ENCODE measurements around the gene IGSF8.

Gene IGSF8

GRCh38 chr1:160091666-160092223 is 6.7 kb downstream of the IGSF8 start:
- DNase-seq (ENCODE audit: low read depth) = no peak
- no peak for TF ChIP-seq CTCF (IDR thresholded peaks at IDR 0.05; ENCODE audit: control insufficient read depth, insufficient read depth, low read depth, low read length, missing control alignments)
- H3K4me3 ChIP-seq (ENCODE audit: control insufficient read depth, low read depth, low read length) = no peak overlapping the region

- no peak for TF ChIP-seq CTCF (IDR thresholded peaks at IDR 0.05; ENCODE audit: control insufficient read depth, insufficient read depth, low read depth, low read length, missing control alignments)
- no peak overlapping the region for H3K4me3 ChIP-seq (ENCODE audit: control insufficient read depth, low read depth, low read length)
- no peak for DNase-seq (ENCODE audit: low read depth)
These were observed 7.7 kb downstream of the IGSF8 start for GRCh38 chr1:160090760-160091159.

- no peak overlapping the region for H3K4me3 ChIP-seq (ENCODE audit: control insufficient read depth, low read depth, low read length)
- no peak for TF ChIP-seq CTCF (IDR thresholded peaks at IDR 0.05; ENCODE audit: control insufficient read depth, insufficient read depth, low read depth, low read length, missing control alignments)
- DNase-seq (ENCODE audit: low read depth) = no peak
These were observed 8.5 kb downstream of the IGSF8 start for GRCh38 chr1:160089883-160090282.

GRCh38 chr1:160087118-160087662 is 11.2 kb downstream of the IGSF8 start:
- no peak for TF ChIP-seq CTCF (IDR thresholded peaks at IDR 0.05; ENCODE audit: control insufficient read depth, insufficient read depth, low read depth, low read length, missing control alignments)
- H3K4me3 ChIP-seq (ENCODE audit: control insufficient read depth, low read depth, low read length) = no peak overlapping the region
- no peak for DNase-seq (ENCODE audit: low read depth)

- no peak overlapping the region for H3K4me3 ChIP-seq (ENCODE audit: control insufficient read depth, low read depth, low read length)
- no peak for TF ChIP-seq CTCF (IDR thresholded peaks at IDR 0.05; ENCODE audit: control insufficient read depth, insufficient read depth, low read depth, low read length, missing control alignments)
- no peak for DNase-seq (ENCODE audit: low read depth)
These were observed 11.9 kb downstream of the IGSF8 start for GRCh38 chr1:160086456-160086892.

- H3K4me3 ChIP-seq (ENCODE audit: control insufficient read depth, low read depth, low read length) = no peak overlapping the region
- TF ChIP-seq CTCF (IDR thresholded peaks at IDR 0.05; ENCODE audit: control insufficient read depth, insufficient read depth, low read depth, low read length, missing control alignments) = peak; percentile 93
- no peak for DNase-seq (ENCODE audit: low read depth)
These were observed 12.5 kb downstream of the IGSF8 start for GRCh38 chr1:160085686-160086455.

Data from AG09309 (cell line).